ENCODE results near the gene PSMB3. TPM values are rescaled to one million over a fixed set of nuclear protein-coding genes. Genes with fewer than 3 reads are reported as not detected.

PSMB3 gene
- total RNA-seq, 2 donors from 2014 or later: 78.5 to 85.5 TPM

DNA sequence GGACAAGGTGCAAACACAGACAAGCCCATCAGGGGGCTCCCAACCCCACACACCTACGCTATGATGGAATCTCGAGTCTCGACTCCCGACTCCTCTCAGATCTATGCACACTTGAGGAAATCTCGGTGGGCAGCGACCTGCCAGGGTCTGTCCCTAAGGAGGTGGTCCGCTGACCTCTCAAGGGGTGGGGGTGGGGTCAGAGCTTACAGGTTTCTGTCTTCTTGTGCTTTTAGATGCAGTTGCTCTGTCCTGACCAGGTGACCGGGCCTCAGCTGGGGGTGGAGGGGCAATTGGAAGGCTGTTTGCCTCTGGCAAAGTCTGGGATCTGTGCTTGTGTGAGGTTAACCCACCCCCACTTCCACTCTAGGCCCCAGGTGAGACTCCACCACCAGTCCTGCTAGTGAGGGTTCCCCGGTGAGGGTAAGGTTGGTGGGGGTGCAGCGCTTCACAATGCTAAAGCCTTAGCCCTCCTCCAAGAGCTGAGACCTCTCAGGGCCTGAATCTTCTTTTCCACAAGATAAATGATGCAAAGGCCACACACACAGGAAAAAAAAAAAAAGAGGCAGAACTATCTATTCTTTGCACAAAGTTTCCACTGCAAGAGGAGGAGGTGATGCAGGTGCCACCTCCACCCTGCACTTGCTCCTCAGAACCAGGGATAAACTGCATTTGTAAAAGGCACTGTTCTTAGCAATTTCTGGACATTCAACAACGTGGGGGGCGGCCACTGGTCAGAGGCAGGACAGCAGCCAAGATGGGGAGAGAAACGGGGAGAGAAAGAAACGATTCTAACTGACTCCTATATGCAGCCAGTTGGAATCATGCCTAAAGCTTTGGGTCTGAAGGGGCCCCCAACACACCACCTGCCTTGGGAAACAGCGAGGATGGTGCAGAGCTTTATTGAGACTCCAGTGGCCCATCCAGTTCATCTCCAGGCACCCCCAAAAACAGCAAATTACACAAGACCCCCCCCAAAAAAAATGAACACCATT, 18.3 kb upstream of the PSMB3 start:
- DNase-seq (no peak), ATAC-seq (no peak)
- H3K4me1 Mint-ChIP-seq: peaks cover 34% of the 10 kb centered on the region
- peaks cover 3% of the 10 kb centered on the region for H3K36me3 Mint-ChIP-seq (ENCODE audit: low read depth)
- H3K27ac Mint-ChIP-seq: peak overlapping the region; percentile 85
- no peak overlapping the region for H3K4me3 Mint-ChIP-seq
- no peaks in the 10 kb centered on the region for H3K27me3 Mint-ChIP-seq
- H3K9me3 ChIP-seq (ENCODE audit: control insufficient read depth, low read length, poor library complexity, severe bottlenecking): no peaks in the 10 kb centered on the region

GRCh38 chr17:38735161-38735997, 17.2 kb upstream of the PSMB3 start:
- Mint-ChIP-seq H3K27ac (peak overlapping the region; percentile 47), H3K4me3 (no peak overlapping the region), H3K4me1 (peaks cover 30% of the 10 kb centered on the region), H3K36me3 (ENCODE audit: low read depth) (peaks cover 3% of the 10 kb centered on the region), H3K27me3 (no peaks in the 10 kb centered on the region)
- ATAC-seq (peak; percentile 39), DNase-seq (peak; percentile 64 to 72 (median 69))
- H3K9me3 ChIP-seq (ENCODE audit: control insufficient read depth, low read length, poor library complexity, severe bottlenecking): no peaks in the 10 kb centered on the region

DNA sequence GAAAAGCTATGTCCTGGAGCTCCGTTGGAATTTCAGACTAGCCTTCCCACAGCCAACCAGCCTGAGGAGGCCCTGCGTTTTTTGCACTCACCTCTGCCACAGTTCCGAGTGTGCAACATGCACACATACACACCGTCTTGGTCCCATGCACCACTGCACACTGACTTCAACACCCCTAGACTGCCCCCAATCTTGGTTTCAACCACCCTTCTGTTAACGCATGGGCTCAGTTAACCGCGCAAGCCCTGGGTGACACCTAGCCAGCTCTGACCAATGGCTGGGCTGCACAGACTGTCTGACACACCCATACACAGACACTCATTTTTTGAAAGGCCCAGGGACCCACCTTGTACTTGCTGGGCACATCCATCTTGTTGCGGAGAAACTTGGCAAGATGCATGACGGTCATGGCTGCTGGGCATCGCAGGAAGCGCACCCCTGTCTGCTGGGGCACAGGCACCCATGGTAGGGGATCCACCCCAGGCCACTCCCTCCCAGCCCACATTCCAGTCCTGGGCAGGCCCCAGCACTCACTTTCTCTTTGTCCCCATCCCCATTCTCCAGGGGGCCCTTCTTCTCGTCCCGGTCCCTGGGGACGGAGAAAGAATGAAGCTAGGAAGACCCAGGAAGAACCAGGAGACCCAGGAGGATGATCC, 14.4 kb upstream of the PSMB3 start:
- H3K4me1 Mint-ChIP-seq: peaks cover 19% of the 10 kb centered on the region
- H3K4me3 Mint-ChIP-seq: no peak overlapping the region
- H3K36me3 Mint-ChIP-seq (ENCODE audit: low read depth): peaks cover under 1% of the 10 kb centered on the region
- DNase-seq (no peak), ATAC-seq (no peak)
- peaks cover 13% of the 10 kb centered on the region for H3K27me3 Mint-ChIP-seq
- no peaks in the 10 kb centered on the region for H3K9me3 ChIP-seq (ENCODE audit: control insufficient read depth, low read length, poor library complexity, severe bottlenecking)
- H3K27ac Mint-ChIP-seq: no peak overlapping the region

- DNase-seq (no peak), ATAC-seq (no peak)
- H3K9me3 ChIP-seq (ENCODE audit: control insufficient read depth, low read length, poor library complexity, severe bottlenecking): no peaks in the 10 kb centered on the region
- Mint-ChIP-seq H3K27ac (no peak overlapping the region), H3K4me3 (no peak overlapping the region), H3K27me3 (peaks cover 13% of the 10 kb centered on the region), H3K36me3 (ENCODE audit: low read depth) (no peaks in the 10 kb centered on the region), H3K4me1 (peaks cover 16% of the 10 kb centered on the region)
Measured at GRCh38 chr17:38738686-38739085, 13.9 kb upstream of the PSMB3 start.

- no peaks in the 10 kb centered on the region for H3K9me3 ChIP-seq (ENCODE audit: control insufficient read depth, low read length, poor library complexity, severe bottlenecking)
- peaks cover 10% of the 10 kb centered on the region for H3K4me1 Mint-ChIP-seq
- H3K4me3 Mint-ChIP-seq: no peak overlapping the region
- no peak overlapping the region for H3K27ac Mint-ChIP-seq
- DNase-seq (no peak), ATAC-seq (no peak)
- peaks cover 16% of the 10 kb centered on the region for H3K27me3 Mint-ChIP-seq
- no peaks in the 10 kb centered on the region for H3K36me3 Mint-ChIP-seq (ENCODE audit: low read depth)
Measured at GRCh38 chr17:38739305-38739704, 13.2 kb upstream of the PSMB3 start.

- peaks cover 2% of the 10 kb centered on the region for H3K36me3 Mint-ChIP-seq (ENCODE audit: low read depth)
- no peak overlapping the region for H3K4me3 Mint-ChIP-seq
- peaks cover 8% of the 10 kb centered on the region for H3K4me1 Mint-ChIP-seq
- peaks cover 22% of the 10 kb centered on the region for H3K27me3 Mint-ChIP-seq
- no peak overlapping the region for H3K27ac Mint-ChIP-seq
- ATAC-seq: no peak
- H3K9me3 ChIP-seq (ENCODE audit: control insufficient read depth, low read length, poor library complexity, severe bottlenecking): no peaks in the 10 kb centered on the region
- no peak for DNase-seq
Measured at GRCh38 chr17:38740044-38740443, 12.5 kb upstream of the PSMB3 start.

DNA sequence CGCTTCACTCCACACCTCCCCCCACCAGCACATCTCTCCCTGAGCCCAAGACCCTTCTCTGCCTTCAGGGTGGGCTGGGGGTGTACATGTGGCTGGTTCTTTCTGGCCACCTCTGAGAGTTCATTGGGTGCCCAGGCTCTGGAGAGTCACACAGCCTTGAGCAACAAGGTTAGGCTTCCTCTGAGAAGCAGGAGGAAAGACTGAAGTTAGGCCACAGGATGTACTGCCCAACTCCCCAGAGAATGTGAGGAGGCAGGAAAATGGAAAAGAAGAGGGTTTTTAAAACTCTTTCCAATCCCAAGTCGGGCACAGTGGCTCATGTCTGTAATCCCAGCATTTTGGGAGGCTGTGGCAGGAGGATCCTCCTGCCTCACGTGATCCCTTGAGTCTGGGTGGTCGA, 11.7 kb upstream of the PSMB3 start:
- no peak for DNase-seq
- H3K36me3 Mint-ChIP-seq (ENCODE audit: low read depth): peaks cover 2% of the 10 kb centered on the region
- H3K4me1 Mint-ChIP-seq: peaks cover 4% of the 10 kb centered on the region

GRCh38 chr17:38741461-38741860, 11.1 kb upstream of the PSMB3 start:
- peaks cover 6% of the 10 kb centered on the region for H3K36me3 Mint-ChIP-seq (ENCODE audit: low read depth)
- H3K4me1 Mint-ChIP-seq: peaks cover 10% of the 10 kb centered on the region
- no peak for DNase-seq
- no peak for ATAC-seq
- no peaks in the 10 kb centered on the region for H3K9me3 ChIP-seq (ENCODE audit: control insufficient read depth, low read length, poor library complexity, severe bottlenecking)
- H3K27ac Mint-ChIP-seq: no peak overlapping the region
- no peak overlapping the region for H3K4me3 Mint-ChIP-seq
- H3K27me3 Mint-ChIP-seq: peaks cover 31% of the 10 kb centered on the region

More for the DNA sequence above, 11.7 kb upstream of the PSMB3 start:
- Mint-ChIP-seq H3K27me3 (peaks cover 24% of the 10 kb centered on the region), H3K27ac (no peak overlapping the region), H3K4me3 (no peak overlapping the region)
- no peak for ATAC-seq
- H3K9me3 ChIP-seq (ENCODE audit: control insufficient read depth, low read length, poor library complexity, severe bottlenecking): no peaks in the 10 kb centered on the region

DNA sequence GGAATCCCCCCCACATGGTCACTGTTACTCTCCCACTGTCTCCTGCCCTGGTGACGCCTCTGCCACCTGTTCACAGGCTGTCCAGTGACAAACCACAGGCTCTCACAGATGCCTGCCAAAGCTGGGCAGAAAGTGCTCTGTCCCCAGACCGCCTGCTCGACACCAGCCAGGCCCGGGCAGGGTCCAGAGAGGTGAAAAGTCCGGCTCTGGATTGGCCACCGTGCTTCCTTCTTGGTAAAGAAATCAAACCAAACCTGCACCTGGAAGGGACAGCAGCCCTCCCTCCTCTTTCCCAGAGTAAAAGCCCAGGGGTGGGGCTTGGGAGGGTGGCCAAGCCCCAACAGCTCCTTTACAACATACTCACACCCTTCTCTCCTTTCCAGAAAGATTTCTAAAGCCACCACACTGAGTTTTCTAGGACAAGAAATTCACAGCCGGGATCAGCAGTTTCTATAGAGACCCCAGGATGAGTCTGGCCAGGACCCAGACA, 10.6 kb upstream of the PSMB3 start:
- ATAC-seq (no peak), DNase-seq (no peak)
- Mint-ChIP-seq H3K4me3 (no peak overlapping the region), H3K4me1 (peaks cover 15% of the 10 kb centered on the region), H3K27me3 (peaks cover 36% of the 10 kb centered on the region), H3K36me3 (ENCODE audit: low read depth) (peaks cover 6% of the 10 kb centered on the region), H3K27ac (no peak overlapping the region)
- no peaks in the 10 kb centered on the region for H3K9me3 ChIP-seq (ENCODE audit: control insufficient read depth, low read length, poor library complexity, severe bottlenecking)

DNA sequence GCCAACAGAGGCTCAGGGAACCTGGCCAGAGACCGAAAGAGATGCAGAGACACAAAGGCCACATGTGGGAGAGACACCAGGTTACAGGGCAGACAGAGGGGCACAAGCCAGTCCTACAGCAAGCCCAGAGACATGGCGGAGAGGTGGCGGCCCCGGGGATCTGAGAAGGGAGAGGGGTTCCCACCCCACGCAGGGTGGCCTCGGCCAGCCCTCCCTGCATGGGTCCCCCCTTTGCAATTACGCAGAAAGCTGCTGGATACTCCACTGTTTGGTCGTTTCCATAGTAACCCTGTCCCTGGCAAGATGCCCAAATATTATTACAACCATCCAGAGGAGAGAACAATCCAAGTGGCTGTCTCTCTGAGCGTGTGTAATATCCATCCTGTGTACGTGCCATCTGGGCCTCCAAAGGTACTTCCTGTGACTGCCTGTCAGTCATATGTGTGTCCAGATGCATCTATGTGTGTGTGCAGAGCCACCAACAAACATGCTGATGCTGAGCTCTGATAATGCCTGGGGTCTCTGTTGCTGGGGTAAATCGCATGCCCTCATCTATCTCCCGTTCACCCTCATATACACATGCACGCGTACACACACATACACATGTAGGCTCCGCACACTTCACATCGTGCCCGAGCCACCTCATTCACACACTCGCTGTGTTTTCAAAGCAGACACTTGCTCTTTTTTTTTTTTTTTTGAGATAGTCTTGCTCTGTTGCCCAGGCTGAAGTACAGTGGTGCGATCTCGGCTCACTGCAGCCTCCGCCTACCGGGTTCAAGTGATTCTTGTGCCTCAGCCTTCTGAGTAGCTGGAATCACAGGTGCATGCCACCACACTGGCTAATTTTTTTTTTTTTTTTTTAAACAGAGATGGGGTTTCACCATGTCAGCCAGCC, 9.9 kb upstream of the PSMB3 start:
- H3K9me3 ChIP-seq (ENCODE audit: control insufficient read depth, low read length, poor library complexity, severe bottlenecking): no peaks in the 10 kb centered on the region
- peak; percentile 53 for ATAC-seq
- H3K27ac Mint-ChIP-seq: no peak overlapping the region
- no peak for DNase-seq
- H3K27me3 Mint-ChIP-seq: peaks cover 36% of the 10 kb centered on the region
- H3K4me3 Mint-ChIP-seq: no peak overlapping the region
- peaks cover 15% of the 10 kb centered on the region for H3K4me1 Mint-ChIP-seq
- H3K36me3 Mint-ChIP-seq (ENCODE audit: low read depth): peaks cover 6% of the 10 kb centered on the region

DNA sequence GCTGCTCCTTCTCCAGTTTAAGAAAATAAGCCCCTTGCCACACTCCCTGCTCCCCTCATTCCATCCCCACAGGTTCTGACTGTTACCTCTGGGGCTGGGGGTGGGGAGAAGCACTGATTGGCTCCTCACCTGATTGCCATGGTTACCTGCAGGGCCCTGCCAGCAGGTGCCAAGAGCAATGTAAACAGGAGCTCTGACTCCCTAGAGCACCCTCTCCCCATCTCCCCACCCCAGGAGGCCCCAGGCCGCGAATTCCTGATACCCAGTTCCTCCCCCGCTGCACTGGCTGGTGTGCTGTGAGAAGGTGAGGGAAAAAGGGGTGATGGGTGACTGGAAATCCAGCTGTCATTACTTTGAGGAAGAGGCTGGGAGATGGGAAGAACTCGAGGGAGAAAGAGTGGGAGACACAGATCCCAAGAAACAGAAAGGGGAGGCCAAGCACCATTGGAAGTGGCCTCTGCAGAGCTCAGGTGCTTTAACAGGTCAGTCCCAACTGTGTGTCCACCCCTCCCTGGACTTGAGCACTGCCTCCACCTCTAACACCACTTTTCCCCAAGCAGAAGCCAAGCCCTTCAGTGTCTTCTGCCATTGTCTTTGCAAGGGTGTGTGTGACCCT, 8.9 kb upstream of the PSMB3 start:
- Mint-ChIP-seq H3K27ac (no peak overlapping the region), H3K4me1 (peaks cover 18% of the 10 kb centered on the region), H3K4me3 (no peak overlapping the region), H3K27me3 (peaks cover 36% of the 10 kb centered on the region), H3K36me3 (ENCODE audit: low read depth) (peaks cover 8% of the 10 kb centered on the region)
- no peak for DNase-seq
- H3K9me3 ChIP-seq (ENCODE audit: control insufficient read depth, low read length, poor library complexity, severe bottlenecking): no peaks in the 10 kb centered on the region
- no peak for ATAC-seq

- Mint-ChIP-seq H3K4me1 (peaks cover 28% of the 10 kb centered on the region), H3K36me3 (ENCODE audit: low read depth) (peaks cover 8% of the 10 kb centered on the region), H3K27ac (no peak overlapping the region), H3K4me3 (no peak overlapping the region), H3K27me3 (peaks cover 48% of the 10 kb centered on the region)
- ATAC-seq: no peak
- DNase-seq: no peak
- H3K9me3 ChIP-seq (ENCODE audit: control insufficient read depth, low read length, poor library complexity, severe bottlenecking): no peaks in the 10 kb centered on the region
Measured at GRCh38 chr17:38745545-38745944, 7.0 kb upstream of the PSMB3 start.

Data from T-helper 17 cell (primary cell).